Endodermal cell (in vitro differentiated cells): Measurements from ENCODE around the gene MB21D2. TPM values are rescaled to one million over a fixed set of nuclear protein-coding genes. Genes with fewer than 3 reads are reported as not detected.

ENCODE experiments used
- DNase-seq: peaks from one replicate; pipeline ENCODE4 v3.0.0-alpha.2; 2017
- H3K27ac ChIP-seq: 2 replicates; pipeline ENCODE4 v1.5.1; 2013; ENCODE audit warnings: mild to moderate bottlenecking, low read depth, low read length, moderate library complexity
- H3K27me3 ChIP-seq: 2 replicates; pipeline ENCODE4 v1.6.1; 2013; ENCODE audit warnings: mild to moderate bottlenecking, low read length, moderate library complexity; ENCODE audit not compliant: insufficient read depth, control insufficient read depth, poor library complexity, severe bottlenecking
- H3K36me3 ChIP-seq: 2 replicates; pipeline ENCODE4 v1.7.0; 2013; ENCODE audit warnings: mild to moderate bottlenecking, low read length, moderate library complexity; ENCODE audit not compliant: control insufficient read depth, insufficient read depth
- H3K4me1 ChIP-seq: one replicate; pipeline ENCODE4 v1.7.0; 2013; ENCODE audit warnings: low read length; ENCODE audit not compliant: control insufficient read depth, insufficient read depth
- H3K4me3 ChIP-seq: 2 replicates; pipeline ENCODE4 v1.5.1; 2013; ENCODE audit warnings: mild to moderate bottlenecking, low read length, moderate library complexity
- H3K9ac ChIP-seq: 2 replicates; pipeline ENCODE4 v1.6.1; 2013; ENCODE audit warnings: mild to moderate bottlenecking, low read length, moderate library complexity; ENCODE audit not compliant: poor library complexity, severe bottlenecking; ENCODE audit errors: extremely low read depth
- H3K9me3 ChIP-seq: 2 replicates; pipeline ENCODE4 v1.6.1; 2013; ENCODE audit warnings: mild to moderate bottlenecking, low read length, moderate library complexity; ENCODE audit not compliant: control insufficient read depth
- H3K27ac Mint-ChIP-seq: 2 replicates; pipeline ENCODE4 v1.8.0; 2020; ENCODE audit warnings: mixed read lengths
- H3K27me3 Mint-ChIP-seq: 2 replicates; pipeline ENCODE4 v1.8.0; 2021; ENCODE audit warnings: mild to moderate bottlenecking, mixed read lengths; ENCODE audit not compliant: insufficient read depth
- H3K36me3 Mint-ChIP-seq: 2 replicates; pipeline ENCODE4 v1.8.0; 2020; ENCODE audit warnings: low read depth, mixed read lengths
- H3K4me1 Mint-ChIP-seq: 2 replicates; pipeline ENCODE4 v1.8.0; 2020; ENCODE audit warnings: mixed read lengths
- H3K4me3 Mint-ChIP-seq: 2 replicates; pipeline ENCODE4 v1.8.0; 2020; ENCODE audit warnings: mild to moderate bottlenecking, moderate library complexity, mixed read lengths
- H3K9me3 Mint-ChIP-seq: 2 replicates; pipeline ENCODE4 v1.8.0; 2020; ENCODE audit warnings: mild to moderate bottlenecking, mixed read lengths
- CTCF ChIP-seq: fragments of 200-600 bp; sonication (generic); conservative IDR thresholded peaks from 2 replicates; pipeline ENCODE4 v1.5.0; 2021; ENCODE audit warnings: antibody characterized with exemption, mild to moderate bottlenecking
- WGBS, 2 experiments: methylation state at CpG; one replicate each; pipeline versions ENCODE4 v1.1.5 to v1.1.7; 2013; ENCODE audit warnings: missing lambda C conversion rate in 2 of 2, mixed read lengths in 1 of 2; ENCODE audit not compliant: insufficient coverage in 1 of 2, insufficient read length in 1 of 2; 5-methylcytosine and 5-hydroxymethylcytosine counted together
- total RNA-seq, 2 donors: library from RNA; stranded (reverse); fragmentation: NEBNext Ultra II Directional in 1 of 2; extraction: Animal tissue kit (Norgen Biotek cat#: 25700) in 1 of 2; gene quantifications; 2 replicates in 1 of 2; 3 replicates in 1 of 2; pipeline ENCODE4 v1.2.1, GENCODE V29; 2021

The MB21D2 gene
- total RNA-seq, 2 donors from 2014 or later, result 5.7 to 6.9 TPM

GRCh38 chr3:192751148-192751547, 166.5 kb downstream of the MB21D2 start:
- no peak overlapping the region for H3K9ac ChIP-seq
- Mint-ChIP-seq H3K4me3 (no peak overlapping the region), H3K9me3 (no peaks in the 10 kb centered on the region), H3K4me1 (peaks cover 33% of the 10 kb centered on the region), H3K27me3 (peaks cover 13% of the 10 kb centered on the region), H3K27ac (no peak overlapping the region), H3K36me3 (no peaks in the 10 kb centered on the region)
- no peak for DNase-seq
- H3K27me3 ChIP-seq, result no peaks in the 10 kb centered on the region
- no peaks in the 10 kb centered on the region for H3K9me3 ChIP-seq
- WGBS, 2 experiments, result 92% methylated on average over 2 of the region's 2 CpGs; no CpG with 5 or more reads in 1 of the 2 experiments
- H3K36me3 ChIP-seq, result no peaks in the 10 kb centered on the region
- H3K4me3 ChIP-seq, result no peak overlapping the region
- peaks cover 11% of the 10 kb centered on the region for H3K4me1 ChIP-seq
- no peak overlapping the region for H3K27ac ChIP-seq
- TF ChIP-seq CTCF, result no peak

- peak; percentile 37 for DNase-seq
- no peak overlapping the region for H3K27ac Mint-ChIP-seq
- peaks cover under 1% of the 10 kb centered on the region for H3K9me3 Mint-ChIP-seq
- H3K4me3 ChIP-seq, result no peak overlapping the region
- H3K9ac ChIP-seq, result no peak overlapping the region
- no peak for TF ChIP-seq CTCF
- no peaks in the 10 kb centered on the region for H3K9me3 ChIP-seq
- no peak overlapping the region for H3K27ac ChIP-seq
- peaks cover 13% of the 10 kb centered on the region for H3K27me3 Mint-ChIP-seq
- no peaks in the 10 kb centered on the region for H3K27me3 ChIP-seq
- H3K4me1 ChIP-seq, result peaks cover 11% of the 10 kb centered on the region
- H3K36me3 Mint-ChIP-seq, result no peaks in the 10 kb centered on the region
- peaks cover 33% of the 10 kb centered on the region for H3K4me1 Mint-ChIP-seq
- no peaks in the 10 kb centered on the region for H3K36me3 ChIP-seq
- H3K4me3 Mint-ChIP-seq, result no peak overlapping the region
- 85 to 92% methylated on average over 5 of the region's 5 CpGs for WGBS, 2 experiments
Observed at GRCh38 chr3:192750201-192750600, 167.5 kb downstream of the MB21D2 start.

GRCh38 chr3:192747746-192748145, 169.9 kb downstream of the MB21D2 start:
- Histone ChIP-seq H3K27me3 (no peaks in the 10 kb centered on the region), H3K4me3 (no peak overlapping the region), H3K36me3 (no peaks in the 10 kb centered on the region), H3K9me3 (no peaks in the 10 kb centered on the region), H3K9ac (no peak overlapping the region), H3K4me1 (peaks cover 8% of the 10 kb centered on the region), H3K27ac (no peak overlapping the region)
- Mint-ChIP-seq H3K27ac (peak overlapping the region; percentile 20), H3K9me3 (peaks cover 4% of the 10 kb centered on the region), H3K36me3 (peaks cover 2% of the 10 kb centered on the region), H3K4me1 (peaks cover 33% of the 10 kb centered on the region), H3K4me3 (no peak overlapping the region), H3K27me3 (peaks cover 13% of the 10 kb centered on the region)
- peak; percentile 47 for DNase-seq
- WGBS, 2 experiments, result 42% methylated on average over 3 of the region's 3 CpGs; no CpG with 5 or more reads in 1 of the 2 experiments
- no peak for TF ChIP-seq CTCF
